Duodenal mucosa (tissue), 2 donors: ENCODE results near the gene TMEM117.

ENCODE experiments used
- H3K27ac ChIP-seq: one replicate; pipeline ENCODE4 v1.7.0; 2013; ENCODE audit warnings: low read depth, low read length
- H3K27me3 ChIP-seq, 2 donors: one replicate each; pipeline ENCODE4 v1.7.0; 2013; ENCODE audit warnings: low read length in 2 of 2, control low read depth in 1 of 2; ENCODE audit not compliant: insufficient read depth in 2 of 2, control insufficient read depth in 1 of 2
- H3K36me3 ChIP-seq, 2 donors: one replicate each; pipeline ENCODE4 v1.7.0; 2013; ENCODE audit warnings: low read length in 2 of 2, control low read depth in 1 of 2; ENCODE audit not compliant: insufficient read depth in 2 of 2, control insufficient read depth in 1 of 2
- H3K4me1 ChIP-seq, 2 donors: one replicate each; pipeline ENCODE4 v1.7.0; 2013; ENCODE audit warnings: low read length in 2 of 2, control low read depth in 1 of 2; ENCODE audit not compliant: insufficient read depth in 2 of 2, control insufficient read depth in 1 of 2
- H3K4me3 ChIP-seq, 2 donors: one replicate each; pipeline ENCODE4 v1.7.0; 2013; ENCODE audit warnings: low read length in 2 of 2, low read depth in 1 of 2
- H3K9ac ChIP-seq, 2 donors: one replicate each; pipeline ENCODE4 v1.7.0; 2013; ENCODE audit warnings: low read length in 2 of 2, low read depth in 1 of 2
- H3K9me3 ChIP-seq, 2 donors: one replicate each; pipeline ENCODE4 v1.7.0; 2013; ENCODE audit warnings: low read length in 2 of 2, control low read depth in 1 of 2; ENCODE audit not compliant: control insufficient read depth in 1 of 2

Gene TMEM117

GRCh38 chr12:43835656-43836474 lies at the start of gene TMEM117:
TMEM117 (plus strand) TSS chr12:43836081.
- no peaks in the 10 kb centered on the region for H3K9me3 ChIP-seq

DNA sequence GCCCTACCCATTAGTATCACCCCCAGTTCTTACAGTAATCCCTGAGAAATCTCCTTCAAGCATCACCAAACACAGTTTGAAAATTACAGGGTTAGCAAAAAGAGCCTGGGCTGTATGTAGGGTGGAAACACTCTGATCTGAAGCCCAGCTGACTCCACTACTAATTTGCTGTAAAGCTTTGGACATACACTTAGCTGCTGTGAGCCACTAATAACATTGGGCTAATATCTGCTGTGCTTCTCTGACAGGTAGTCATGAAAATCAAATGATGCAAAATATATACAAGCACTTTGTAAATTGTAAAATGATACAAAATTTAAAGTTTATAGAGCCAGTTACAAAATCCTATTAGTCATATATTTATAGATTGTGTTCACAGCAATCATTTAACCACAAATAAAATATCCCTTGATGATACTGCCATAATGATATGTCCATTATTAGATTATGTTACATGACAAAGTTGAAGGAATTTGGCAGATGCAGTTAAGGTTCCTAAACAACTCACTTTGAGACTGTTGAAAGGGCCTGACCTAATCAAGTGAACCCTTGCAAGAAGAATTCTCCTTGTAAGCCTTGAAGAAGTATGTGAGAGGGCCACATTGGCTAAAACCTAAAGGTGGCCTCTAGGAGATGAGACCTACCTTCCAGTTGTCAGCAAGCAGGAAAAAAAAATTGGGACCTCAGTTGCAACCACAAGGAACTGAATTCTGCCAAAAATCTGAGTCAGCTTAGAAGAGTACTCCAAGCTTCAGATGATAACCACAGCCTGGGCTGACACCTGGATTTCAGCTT lies 48.8 kb upstream of the TMEM117 start:
- Histone ChIP-seq H3K9ac (no peak overlapping the region), H3K27me3 (no peaks in the 10 kb centered on the region), H3K36me3 (peaks cover 16 to 47% of the 10 kb centered on the region in 2 donors), H3K27ac (no peak overlapping the region), H3K9me3 (no peaks in the 10 kb centered on the region), H3K4me1 (no peaks in the 10 kb centered on the region), H3K4me3 (no peak overlapping the region)

More at GRCh38 chr12:43835656-43836474, at the start of gene TMEM117:
- Histone ChIP-seq H3K9ac (peak within 1 kb of the TSS; percentile 77 to 87), H3K27ac (peak within 1 kb of the TSS; percentile 94), H3K4me1 (peaks cover 10 to 26% of the 10 kb centered on the region in 2 donors), H3K27me3 (no peaks in the 10 kb centered on the region), H3K4me3 (peak within 1 kb of the TSS; percentile 72 to 84), H3K36me3 (no peaks in the 10 kb centered on the region)

DNA sequence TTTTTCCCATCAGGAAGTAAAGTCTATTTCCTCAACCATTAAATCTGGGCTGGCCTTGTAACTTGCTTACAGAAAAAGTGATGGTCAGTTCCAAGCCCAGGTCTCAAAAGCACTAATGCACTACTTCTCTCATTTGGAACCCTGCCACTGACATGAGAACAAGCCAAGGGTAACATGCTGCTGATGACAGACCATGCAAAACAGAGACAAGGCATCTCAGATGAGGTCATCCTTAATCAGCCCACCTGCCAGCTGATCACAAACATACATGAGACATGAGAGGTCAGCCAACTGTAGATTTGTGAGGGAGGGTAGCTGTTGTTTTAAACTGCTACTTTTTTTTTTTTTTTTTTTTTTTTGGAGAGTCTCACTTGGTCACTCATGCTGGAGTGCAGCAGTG lies 45.9 kb upstream of the TMEM117 start:
- no peak overlapping the region for H3K27ac ChIP-seq
- no peak overlapping the region for H3K9ac ChIP-seq
- H3K27me3 ChIP-seq = no peaks in the 10 kb centered on the region
- peaks cover 10 to 30% of the 10 kb centered on the region in 2 donors for H3K36me3 ChIP-seq
- no peaks in the 10 kb centered on the region for H3K4me1 ChIP-seq
- H3K4me3 ChIP-seq = no peak overlapping the region
- H3K9me3 ChIP-seq = no peaks in the 10 kb centered on the region

DNA sequence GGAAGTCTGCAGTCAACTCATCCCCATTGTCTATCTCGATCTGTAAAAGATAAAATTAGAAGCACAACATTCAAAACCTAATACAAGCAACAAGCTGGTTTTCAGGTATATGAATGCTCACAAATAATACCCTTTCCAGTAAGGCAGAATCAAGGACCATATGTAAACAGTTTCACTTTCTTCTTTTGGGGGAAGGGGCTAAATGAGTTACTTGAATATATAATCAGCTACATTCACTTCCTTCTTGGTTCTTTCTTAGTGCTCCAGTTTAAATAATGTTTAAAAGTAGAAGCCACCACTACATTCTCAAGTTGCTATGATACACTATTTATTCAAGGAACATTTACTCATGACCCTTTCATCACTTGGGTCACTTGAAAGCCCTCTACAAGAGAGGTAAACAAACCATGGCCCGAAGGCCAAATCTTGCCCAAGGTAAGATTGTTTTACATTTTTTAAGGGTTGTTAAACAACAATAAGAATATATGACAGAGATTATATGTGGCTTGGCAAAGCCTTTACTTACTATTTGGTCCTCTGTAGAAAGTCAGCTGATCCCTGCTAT lies 40.1 kb upstream of the TMEM117 start:
- no peaks in the 10 kb centered on the region for H3K4me1 ChIP-seq
- peaks cover 20 to 53% of the 10 kb centered on the region in 2 donors for H3K36me3 ChIP-seq
- no peaks in the 10 kb centered on the region for H3K27me3 ChIP-seq
- H3K9me3 ChIP-seq = no peaks in the 10 kb centered on the region
- H3K9ac ChIP-seq = no peak overlapping the region
- no peak overlapping the region for H3K27ac ChIP-seq
- no peak overlapping the region for H3K4me3 ChIP-seq

GRCh38 chr12:43797561-43798217 lies 38.2 kb upstream of the TMEM117 start:
- Histone ChIP-seq H3K27ac (no peak overlapping the region), H3K27me3 (no peaks in the 10 kb centered on the region), H3K4me3 (no peak overlapping the region), H3K36me3 (peaks cover 20 to 63% of the 10 kb centered on the region in 2 donors), H3K4me1 (peaks cover 0 to under 1% of the 10 kb centered on the region in 2 donors), H3K9ac (no peak overlapping the region), H3K9me3 (no peaks in the 10 kb centered on the region)

GRCh38 chr12:43805149-43805859 lies 30.6 kb upstream of the TMEM117 start:
- peaks cover 5 to 20% of the 10 kb centered on the region in 2 donors for H3K36me3 ChIP-seq
- H3K27ac ChIP-seq = peak overlapping the region; percentile 95
- H3K4me3 ChIP-seq = peak overlapping the region; percentile 98
- H3K9ac ChIP-seq = peak overlapping the region; percentile 92 to 97
- H3K9me3 ChIP-seq = no peaks in the 10 kb centered on the region
- peaks cover 11 to 22% of the 10 kb centered on the region in 2 donors for H3K4me1 ChIP-seq
- H3K27me3 ChIP-seq = no peaks in the 10 kb centered on the region

GRCh38 chr12:43805860-43806736 lies 29.8 kb upstream of the TMEM117 start, which contains the start of gene TWF1:
TWF1 (minus strand) TSS chr12:43806317; CDS start chr12:43806245, 72 bp downstream.
- peak within 1 kb of the TSS; percentile 92 to 97 for H3K9ac ChIP-seq
- H3K4me3 ChIP-seq = peak within 1 kb of the TSS; percentile 98
- H3K4me1 ChIP-seq = peaks cover 11 to 22% of the 10 kb centered on the region in 2 donors
- H3K9me3 ChIP-seq = no peaks in the 10 kb centered on the region
- peaks cover 5 to 13% of the 10 kb centered on the region in 2 donors for H3K36me3 ChIP-seq
- peak within 1 kb of the TSS; percentile 95 for H3K27ac ChIP-seq
- H3K27me3 ChIP-seq = no peaks in the 10 kb centered on the region

DNA sequence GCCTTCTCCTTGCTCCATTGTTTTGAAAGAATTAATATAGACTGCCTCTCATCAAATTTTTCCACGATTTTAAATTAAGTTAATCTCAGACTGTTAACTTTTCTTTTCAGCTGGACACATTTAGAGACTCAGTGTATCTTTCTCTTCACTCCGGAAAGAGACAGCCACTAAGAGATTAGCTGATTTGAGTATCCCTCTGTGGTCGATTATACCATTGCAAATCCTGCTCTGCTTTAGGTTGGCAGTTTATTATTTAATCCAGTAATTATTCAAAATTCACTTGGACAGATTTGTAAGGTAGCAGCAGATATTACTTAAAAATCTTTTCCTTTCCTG lies 29.2 kb upstream of the TMEM117 start:
- Histone ChIP-seq H3K36me3 (peaks cover 5 to 9% of the 10 kb centered on the region in 2 donors), H3K27me3 (no peaks in the 10 kb centered on the region), H3K27ac (peak overlapping the region; percentile 95), H3K4me3 (peak overlapping the region; percentile 98), H3K4me1 (peaks cover 11 to 22% of the 10 kb centered on the region in 2 donors), H3K9ac (peak overlapping the region; percentile 87 to 97), H3K9me3 (no peaks in the 10 kb centered on the region)
